ENCODE data around the gene PRKCE. TPM values are rescaled to one million over a fixed set of nuclear protein-coding genes. Genes with fewer than 3 reads are reported as not detected.
"Not testable (repeated sequence)": the region's sequence is repeated elsewhere in the genome, so short reads cannot be mapped to it uniquely, and the experiment has no call there.

The PRKCE gene
- total and polyA plus RNA-seq, 2 experiments from 2014 or later, result 0.94 to 1.2 TPM

DNA sequence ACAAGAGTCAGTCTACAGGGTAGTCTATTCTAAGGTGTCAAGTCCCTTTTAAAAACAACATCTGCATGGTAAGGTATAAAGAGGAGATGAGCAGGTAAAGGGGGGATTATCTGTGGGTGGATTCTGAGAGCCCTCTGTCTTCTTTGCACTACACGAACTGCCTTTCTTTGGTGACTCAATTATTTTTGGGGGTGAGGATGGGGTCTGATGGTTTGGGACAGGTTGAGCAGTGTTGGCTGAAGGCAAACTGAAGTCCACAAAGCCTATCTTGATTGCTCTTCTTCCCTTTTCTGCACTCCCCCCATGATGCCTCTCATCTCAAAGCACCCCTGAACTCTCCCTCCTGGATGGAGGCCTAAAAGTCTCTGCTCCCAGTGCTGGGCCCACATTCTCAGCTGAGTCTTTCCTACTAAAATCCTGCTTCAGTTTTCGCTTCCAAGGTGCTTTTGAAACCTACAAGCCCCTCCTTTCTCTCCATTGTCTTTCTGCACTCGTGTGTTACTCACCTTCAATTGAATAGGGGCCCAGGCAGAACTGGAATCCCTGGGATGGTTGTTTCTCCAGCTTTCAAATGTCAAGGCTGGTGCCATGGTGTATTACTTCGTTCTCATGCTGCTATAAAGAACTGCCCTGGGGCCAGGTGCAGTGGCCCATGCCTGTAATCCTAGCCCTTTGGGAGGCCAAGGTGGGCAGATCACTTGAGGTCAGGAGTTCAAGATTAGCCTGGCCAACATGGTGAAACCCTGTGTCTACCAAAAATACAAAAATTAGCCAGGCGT, 64.3 kb downstream of the PRKCE start:
- no peak overlapping the region for H3K4me3 ChIP-seq
- no peak overlapping the region for H3K27ac ChIP-seq (ENCODE audit: low read depth)
- no peaks in the 10 kb centered on the region for H3K4me1 ChIP-seq (ENCODE audit: insufficient read depth)
- no peaks in the 10 kb centered on the region for H3K9me2 ChIP-seq (ENCODE audit: insufficient read depth)
- Mint-ChIP-seq H3K4me1 (peaks cover 10% of the 10 kb centered on the region), H3K4me3 (no peak overlapping the region), H3K27ac (no peak overlapping the region), H3K27me3 (ENCODE audit: insufficient read depth, low read depth, poor library complexity) (peaks cover 3% of the 10 kb centered on the region), H3K36me3 (ENCODE audit: low read depth) (no peaks in the 10 kb centered on the region), H3K9me3 (no peaks in the 10 kb centered on the region)
- no peak for ATAC-seq
- H3K27me3 ChIP-seq (ENCODE audit: insufficient read depth), result no peaks in the 10 kb centered on the region
- no peak overlapping the region for H3K4me2 ChIP-seq
- DNase-seq (ENCODE audit: low spot score), result no peak
- H3K36me3 ChIP-seq (ENCODE audit: insufficient read depth), result no peaks in the 10 kb centered on the region
- H4K20me1 ChIP-seq (replicated peaks; ENCODE audit: insufficient read depth), result no peaks in the 10 kb centered on the region
- TF ChIP-seq EZH2phosphoT487 (IDR thresholded peaks at IDR 0.05; ENCODE audit: unreplicated experiment) (no peak), REST (IDR thresholded peaks at IDR 0.05; ENCODE audit: unreplicated experiment) (no peak), CREB1 (CRISPR knock-in tag; IDR thresholded peaks at IDR 0.05; ENCODE audit: low read depth) (no peak), NANOG (IDR thresholded peaks at IDR 0.05; ENCODE audit: borderline replicate concordance) (no peak), POLR2AphosphoS5 (IDR thresholded peaks at IDR 0.05; ENCODE audit: low read depth) (no peak), ZNF331 (CRISPR knock-in tag; IDR thresholded peaks at IDR 0.05; ENCODE audit: low read depth) (no peak), ETS1 (IDR thresholded peaks at IDR 0.05) (no peak), JUNB (IDR thresholded peaks at IDR 0.05; ENCODE audit: unreplicated experiment) (no peak), STAT1 (IDR thresholded peaks at IDR 0.05; ENCODE audit: unreplicated experiment) (no peak), EZH2 (IDR thresholded peaks at IDR 0.05; ENCODE audit: low read depth, unreplicated experiment) (no peak), CTCF (conservative IDR thresholded peaks at IDR 0.05; ENCODE audit: low read depth in 2 of 2) (no peak), ZNF114 (CRISPR knock-in tag; IDR thresholded peaks at IDR 0.05) (no peak)
- no peak overlapping the region for H2AFZ ChIP-seq
- H3F3A ChIP-seq (replicated peaks; ENCODE audit: low read depth), result no peaks in the 10 kb centered on the region
- H3K79me2 ChIP-seq (replicated peaks; ENCODE audit: insufficient read depth), result no peaks in the 10 kb centered on the region

GRCh38 chr2:45716432-45716831, 65.0 kb downstream of the PRKCE start:
- H3K4me1 ChIP-seq (ENCODE audit: insufficient read depth); H3K4me1 Mint-ChIP-seq; H3K27me3 ChIP-seq (ENCODE audit: insufficient read depth); H3K27me3 Mint-ChIP-seq (ENCODE audit: insufficient read depth, low read depth, poor library complexity); H3K4me2 ChIP-seq; H3K36me3 ChIP-seq (ENCODE audit: insufficient read depth); H3K4me3 ChIP-seq; H4K20me1 ChIP-seq (replicated peaks; ENCODE audit: insufficient read depth); H3K9me2 ChIP-seq (ENCODE audit: insufficient read depth); H3K27ac ChIP-seq (ENCODE audit: low read depth); H3K4me3 Mint-ChIP-seq; H2AFZ ChIP-seq; H3K79me2 ChIP-seq (replicated peaks; ENCODE audit: insufficient read depth); H3K27ac Mint-ChIP-seq; H3F3A ChIP-seq (replicated peaks; ENCODE audit: low read depth); DNase-seq (ENCODE audit: low spot score); H3K36me3 Mint-ChIP-seq (ENCODE audit: low read depth); H3K9me3 Mint-ChIP-seq; ATAC-seq: not testable (repeated sequence)
